OCI-LY1 (cell line): Measurements from ENCODE around the gene FBXL15.

Experiments
- H2AFZ ChIP-seq: fragments of 200-600 bp; sonication (generic), shearing (Covaris generic); 2 replicates; pipeline ENCODE4 v1.6.0; 2014; ENCODE audit warnings: antibody characterized with exemption, mild to moderate bottlenecking, low read length
- H3F3A ChIP-seq: fragments of 200-600 bp; sonication (generic), shearing (Covaris generic); 2 replicates; pipeline ENCODE4 v1.6.0; 2014; ENCODE audit warnings: mild to moderate bottlenecking, antibody characterized with exemption, low read length, moderate library complexity; ENCODE audit not compliant: insufficient read depth
- H3K27ac ChIP-seq: fragments of 200-600 bp; sonication (generic); 2 replicates; pipeline ENCODE4 v1.5.1; 2014; ENCODE audit warnings: low read length, mixed run types, mild to moderate bottlenecking, low read depth; ENCODE audit not compliant: poor library complexity, severe bottlenecking
- H3K27me3 ChIP-seq: fragments of 200-600 bp; sonication (generic); 2 replicates; pipeline ENCODE4 v1.6.0; 2014; ENCODE audit warnings: antibody characterized with exemption, mild to moderate bottlenecking, low read length, moderate library complexity; ENCODE audit not compliant: insufficient read depth
- H3K36me3 ChIP-seq: fragments of 200-600 bp; sonication (generic); 2 replicates; pipeline ENCODE4 v1.6.1; 2014; ENCODE audit warnings: mild to moderate bottlenecking, antibody characterized with exemption, low read length, moderate library complexity, mixed read lengths; ENCODE audit not compliant: insufficient read depth
- H3K4me1 ChIP-seq: fragments of 200-600 bp; sonication (generic); 2 replicates; pipeline ENCODE4 v1.5.1; 2014; ENCODE audit warnings: mild to moderate bottlenecking, low read length, moderate library complexity; ENCODE audit not compliant: insufficient read depth, severe bottlenecking
- H3K4me2 ChIP-seq: fragments of 200-600 bp; sonication (generic), shearing (Covaris generic); 2 replicates; pipeline ENCODE4 v1.6.1; 2014; ENCODE audit warnings: low read length
- H3K4me3 ChIP-seq: fragments of 200-600 bp; sonication (generic); 2 replicates; pipeline ENCODE4 v1.5.1; 2014; ENCODE audit warnings: low read length, low read depth, mild to moderate bottlenecking, mixed read lengths; ENCODE audit not compliant: poor library complexity, severe bottlenecking
- H3K79me2 ChIP-seq: fragments of 200-600 bp; shearing (Covaris generic); 2 replicates; pipeline ENCODE4 v1.6.1; 2016; ENCODE audit warnings: mixed run types, low read length, mixed read lengths; ENCODE audit not compliant: insufficient read depth
- H3K9ac ChIP-seq: fragments of 200-600 bp; sonication (generic), shearing (Covaris generic); 2 replicates; pipeline ENCODE4 v1.6.1; 2014; ENCODE audit warnings: mild to moderate bottlenecking, low read length, mixed read lengths
- H3K9me2 ChIP-seq: fragments of 200-600 bp; sonication (generic), shearing (Covaris generic); 2 replicates; pipeline ENCODE4 v1.6.1; 2014; ENCODE audit warnings: low read depth, mild to moderate bottlenecking, low read length, mixed read lengths
- H3K9me3 ChIP-seq: fragments of 200-600 bp; shearing (Covaris generic); 2 replicates; pipeline ENCODE4 v1.6.1; 2014; ENCODE audit warnings: low read length, mixed read lengths
- H4K20me1 ChIP-seq: fragments of 200-600 bp; sonication (generic), shearing (Covaris generic); 2 replicates; pipeline ENCODE4 v1.6.0; 2016; ENCODE audit warnings: mild to moderate bottlenecking, low read length; ENCODE audit not compliant: insufficient read depth
- EZH2 ChIP-seq: fragments of 200-600 bp; sonication (generic), shearing (Covaris generic); IDR thresholded peaks from 2 replicates; pipeline ENCODE4 v1.8.0; 2017; ENCODE audit warnings: borderline replicate concordance, mixed run types, mild to moderate bottlenecking, antibody characterized with exemption, low read length, moderate library complexity, mixed read lengths
- TF ChIP-seq, protein P1 (sequence below): fragments of 200-600 bp; sonication (generic), shearing (Covaris generic); IDR thresholded peaks from 2 replicates; pipeline ENCODE4 v1.5.1; 2017; ENCODE audit warnings: mild to moderate bottlenecking, antibody characterized with exemption, low read length, moderate library complexity, mixed read lengths

FBXL15 gene

DNA sequence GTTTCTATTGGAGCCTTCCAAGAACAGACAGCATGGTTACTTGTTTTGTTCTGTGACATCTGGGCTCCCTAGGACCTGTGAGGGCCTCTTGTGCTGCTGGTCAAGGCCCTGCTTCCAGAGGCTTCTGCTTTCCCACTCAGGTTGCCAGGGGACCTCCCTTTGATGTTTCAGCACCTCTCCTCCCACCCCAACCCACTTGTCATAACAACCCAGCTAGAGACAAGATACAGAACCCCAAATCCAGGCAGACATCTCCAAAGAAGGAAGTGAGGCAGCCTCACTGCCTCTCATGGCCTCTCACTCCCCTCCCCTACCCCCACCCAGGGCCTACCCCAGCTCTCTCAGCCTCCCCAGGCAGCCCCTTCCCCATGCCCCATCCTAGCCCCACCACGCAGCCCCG lies 13.8 kb upstream of the FBXL15 start:
- H3K9ac ChIP-seq, result no peak overlapping the region
- H3K27me3 ChIP-seq, result no peaks in the 10 kb centered on the region
- H3K79me2 ChIP-seq, result no peaks in the 10 kb centered on the region
- no peaks in the 10 kb centered on the region for H3K4me1 ChIP-seq
- no peaks in the 10 kb centered on the region for H3K9me3 ChIP-seq
- no peak for TF ChIP-seq EZH2
- TF ChIP-seq, protein P1, sequence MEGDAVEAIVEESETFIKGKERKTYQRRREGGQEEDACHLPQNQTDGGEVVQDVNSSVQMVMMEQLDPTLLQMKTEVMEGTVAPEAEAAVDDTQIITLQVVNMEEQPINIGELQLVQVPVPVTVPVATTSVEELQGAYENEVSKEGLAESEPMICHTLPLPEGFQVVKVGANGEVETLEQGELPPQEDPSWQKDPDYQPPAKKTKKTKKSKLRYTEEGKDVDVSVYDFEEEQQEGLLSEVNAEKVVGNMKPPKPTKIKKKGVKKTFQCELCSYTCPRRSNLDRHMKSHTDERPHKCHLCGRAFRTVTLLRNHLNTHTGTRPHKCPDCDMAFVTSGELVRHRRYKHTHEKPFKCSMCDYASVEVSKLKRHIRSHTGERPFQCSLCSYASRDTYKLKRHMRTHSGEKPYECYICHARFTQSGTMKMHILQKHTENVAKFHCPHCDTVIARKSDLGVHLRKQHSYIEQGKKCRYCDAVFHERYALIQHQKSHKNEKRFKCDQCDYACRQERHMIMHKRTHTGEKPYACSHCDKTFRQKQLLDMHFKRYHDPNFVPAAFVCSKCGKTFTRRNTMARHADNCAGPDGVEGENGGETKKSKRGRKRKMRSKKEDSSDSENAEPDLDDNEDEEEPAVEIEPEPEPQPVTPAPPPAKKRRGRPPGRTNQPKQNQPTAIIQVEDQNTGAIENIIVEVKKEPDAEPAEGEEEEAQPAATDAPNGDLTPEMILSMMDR, result no peak
- no peaks in the 10 kb centered on the region for H3K9me2 ChIP-seq
- no peak overlapping the region for H3K4me2 ChIP-seq
- no peak overlapping the region for H2AFZ ChIP-seq
- H3K4me3 ChIP-seq, result no peak overlapping the region
- H3K27ac ChIP-seq, result no peak overlapping the region
- no peaks in the 10 kb centered on the region for H4K20me1 ChIP-seq
- H3F3A ChIP-seq, result no peaks in the 10 kb centered on the region
- no peaks in the 10 kb centered on the region; the same call in 1 of the 2 replicates for H3K36me3 ChIP-seq

- Histone ChIP-seq H3K36me3 (no peaks in the 10 kb centered on the region; the same call in 1 of the 2 replicates), H3F3A (no peaks in the 10 kb centered on the region), H3K79me2 (no peaks in the 10 kb centered on the region), H3K9me3 (no peaks in the 10 kb centered on the region), H3K9ac (no peak overlapping the region), H3K4me1 (no peaks in the 10 kb centered on the region), H2AFZ (no peak overlapping the region), H3K27me3 (no peaks in the 10 kb centered on the region), H3K9me2 (no peaks in the 10 kb centered on the region), H3K4me3 (no peak overlapping the region), H4K20me1 (no peaks in the 10 kb centered on the region), H3K4me2 (no peak overlapping the region), H3K27ac (no peak overlapping the region)
- TF ChIP-seq, protein P1, result no peak
- no peak for TF ChIP-seq EZH2
Observed at GRCh38 chr10:102407425-102408130, 13.1 kb upstream of the FBXL15 start.

DNA sequence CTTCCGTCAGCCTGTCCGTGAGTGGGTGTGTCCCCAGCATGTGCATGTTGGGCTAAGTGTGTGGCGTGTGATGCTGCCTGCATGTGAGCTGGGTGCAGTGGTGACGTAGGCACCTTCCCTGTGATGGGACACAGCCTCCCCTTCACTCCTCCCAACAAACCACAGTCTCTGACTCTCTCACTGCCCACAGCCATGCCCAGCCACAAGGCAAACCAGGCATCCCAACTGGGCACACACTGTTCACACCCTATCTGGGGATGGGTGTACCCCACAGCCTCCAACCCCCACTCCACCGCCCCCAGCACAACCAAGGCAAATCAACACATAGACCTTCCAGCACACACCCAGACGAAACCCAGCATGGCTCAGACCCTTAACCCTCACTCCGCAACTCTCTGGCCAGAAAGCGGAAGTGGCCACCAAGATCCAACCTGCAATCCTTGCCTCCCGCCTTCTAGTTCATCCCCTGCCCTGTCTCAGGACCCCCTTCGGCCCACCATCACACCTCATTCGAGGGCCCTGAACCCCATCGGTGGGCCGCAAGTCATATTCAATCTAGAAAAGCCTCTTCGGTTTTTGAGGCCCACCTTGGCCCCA lies 12.4 kb upstream of the FBXL15 start:
- no peaks in the 10 kb centered on the region for H3K27me3 ChIP-seq
- no peak overlapping the region for H3K9ac ChIP-seq
- no peaks in the 10 kb centered on the region for H3K9me2 ChIP-seq
- no peaks in the 10 kb centered on the region for H3K9me3 ChIP-seq
- no peaks in the 10 kb centered on the region for H4K20me1 ChIP-seq
- H3K27ac ChIP-seq, result no peak overlapping the region
- no peaks in the 10 kb centered on the region for H3F3A ChIP-seq
- no peaks in the 10 kb centered on the region for H3K79me2 ChIP-seq
- no peaks in the 10 kb centered on the region for H3K36me3 ChIP-seq
- TF ChIP-seq, protein P1, result no peak
- TF ChIP-seq EZH2, result no peak
- H3K4me3 ChIP-seq, result no peak overlapping the region
- no peak overlapping the region for H2AFZ ChIP-seq
- H3K4me1 ChIP-seq, result no peaks in the 10 kb centered on the region
- H3K4me2 ChIP-seq, result peak overlapping the region; percentile 55; the same call in 1 of the 2 replicates
